K562 (cell line): ENCODE results near the gene CASKIN1. TPM values are rescaled to one million over a fixed set of nuclear protein-coding genes. Genes with fewer than 3 reads are reported as not detected.

Experiments used
- ATAC-seq: fragments of 200-7000 bp; cut with Tn5 transposase; 3 replicates; pipeline ENCODE4 v1.9.1; 2020; ENCODE audit warnings: moderate library complexity
- BruUV-seq: library from RNA; stranded (reverse); fragments of 400-500 nt; replicated peaks from 2 replicates; lab custom pipeline; 2021; lab: Mats Ljungman, UMichigan
- CTCF ChIA-PET: fragments of 300-600 bp; formaldehyde crosslinking; extraction: SDS; loops from one replicate; lab custom pipeline; 2021; ENCODE audit warnings: low intra/inter-chr PET ratio; lab: Yijun Ruan, JAX
- POLR2A ChIA-PET: fragments of 300-600, 350-650 bp; sonication (Branson Sonifier 250); formaldehyde crosslinking; extraction: SDS; loops from one replicate; lab custom pipeline; 2021; ENCODE audit warnings: antibody characterized with exemption, inconsistent platforms; lab: Yijun Ruan, JAX
- DNase-seq, 4 experiments: peaks; one replicate each; pipeline versions ENCODE4 v3.0.0 to v3.0.0-alpha.2; 2011 to 2018; ENCODE audit warnings: low spot score in 3 of 4, mixed read lengths in 3 of 4; ENCODE audit errors: extremely low read depth in 1 of 4
- FAIRE-seq: peaks from 2 replicates; lab custom pipeline; 2011; peaks lifted over from hg19 to GRCh38; lab: Jason Lieb, UNC
- H2AFZ ChIP-seq: 2 replicates; pipeline ENCODE4 v1.6.0; 2011; ENCODE audit warnings: low read depth, low read length, control low read depth, inconsistent platforms
- H3K27ac ChIP-seq: fragments of 200-600 bp; 3 replicates; pipeline ENCODE4 v1.8.0; 2011; ENCODE audit warnings: low read depth, mild to moderate bottlenecking, control low read depth, inconsistent platforms, low read length, moderate library complexity, mixed read lengths; ENCODE audit errors: extremely low read depth
- H3K27me3 ChIP-seq, 2 experiments: fragments of 300-600 bp in 1 of 2; 2 replicates in 1 of 2; 3 replicates in 1 of 2; pipeline versions ENCODE4 v1.6.0 to v1.8.0; 2011; ENCODE audit warnings: inconsistent platforms in 2 of 2, low read length in 2 of 2, mild to moderate bottlenecking in 1 of 2, mixed read lengths in 1 of 2, moderate library complexity in 1 of 2; ENCODE audit not compliant: control insufficient read depth in 2 of 2, insufficient read depth in 2 of 2
- H3K36me3 ChIP-seq: fragments of 300-600 bp; 3 replicates; pipeline ENCODE4 v1.8.0; 2011; ENCODE audit warnings: mild to moderate bottlenecking, low read length, inconsistent platforms; ENCODE audit not compliant: control insufficient read depth, insufficient read depth
- H3K4me1 ChIP-seq, 2 experiments: fragments of 200-600 bp in 1 of 2; replicated peaks in 1 of 2; 2 replicates in 1 of 2; 3 replicates in 1 of 2; pipeline versions ENCODE4 v1.5.1 to v1.8.0; 2011; ENCODE audit warnings: inconsistent platforms in 2 of 2, low read length in 2 of 2, mild to moderate bottlenecking in 1 of 2, mixed read lengths in 1 of 2, moderate library complexity in 1 of 2; ENCODE audit not compliant: control insufficient read depth in 2 of 2, insufficient read depth in 2 of 2
- H3K4me2 ChIP-seq: 2 replicates; pipeline ENCODE4 v1.6.1; 2011; ENCODE audit warnings: low read length, control low read depth, inconsistent platforms, mixed read lengths; ENCODE audit not compliant: insufficient read depth
- H3K4me3 ChIP-seq: fragments of 200-600 bp; sonication (generic), shearing (Covaris generic); 2 replicates; pipeline ENCODE4 v1.5.1; 2016; ENCODE audit warnings: control low read depth, inconsistent platforms
- H3K79me2 ChIP-seq: fragments of 200-600 bp; 3 replicates; pipeline ENCODE4 v1.8.0; 2011; ENCODE audit warnings: low read length, inconsistent platforms; ENCODE audit not compliant: control insufficient read depth, insufficient read depth
- H3K9ac ChIP-seq, 2 experiments: 2 replicates each; pipeline versions ENCODE4 v1.6.0 to v1.6.1; 2011; ENCODE audit warnings: low read depth in 2 of 2, low read length in 2 of 2, control low read depth in 1 of 2, inconsistent platforms in 1 of 2, mild to moderate bottlenecking in 1 of 2, mixed read lengths in 1 of 2; ENCODE audit not compliant: insufficient read depth in 1 of 2
- H3K9me1 ChIP-seq: one replicate; pipeline ENCODE4 v1.6.0; 2011; ENCODE audit warnings: inconsistent platforms, mild to moderate bottlenecking, low read length, moderate library complexity; ENCODE audit not compliant: control insufficient read depth, insufficient read depth
- H3K9me3 ChIP-seq: replicated peaks from 2 replicates; pipeline ENCODE4 v1.5.1; 2011; ENCODE audit warnings: low read depth, low read length, inconsistent platforms; ENCODE audit not compliant: control insufficient read depth, insufficient read depth
- H4K20me1 ChIP-seq: replicated peaks from 2 replicates; pipeline ENCODE4 v1.6.1; 2011; ENCODE audit warnings: low read length, inconsistent platforms, mixed read lengths; ENCODE audit not compliant: control insufficient read depth, insufficient read depth
- ARNT ChIP-seq, 2 experiments: fragments of 450-650 bp; IDR thresholded peaks; 2 replicates each; pipeline ENCODE4 v1.6.1; 2016; ENCODE audit warnings: mild to moderate bottlenecking in 1 of 2
- CREBBP ChIP-seq: IDR thresholded peaks from one replicate; pipeline ENCODE4 v1.6.1; 2012; ENCODE audit warnings: low read depth, mild to moderate bottlenecking, control low read depth, inconsistent platforms, low read length
- EP400 ChIP-seq: fragments of 450-650 bp; IDR thresholded peaks from 2 replicates; pipeline ENCODE4 v1.6.1; 2017; ENCODE audit warnings: antibody characterized with exemption, mild to moderate bottlenecking, moderate library complexity
- STAG1 ChIP-seq: sonication (generic); formaldehyde crosslinking; IDR thresholded peaks from 2 replicates; pipeline ENCODE4 v1.5.0; 2020; ENCODE audit warnings: missing genetic modification reagents, borderline replicate concordance
- SUPT5H ChIP-seq: fragments of 450-650 bp; IDR thresholded peaks from 2 replicates; pipeline ENCODE4 v1.6.1; 2016
- ZKSCAN8 ChIP-seq: fragments of 200-800 bp; sonication (Bioruptor generic); IDR thresholded peaks from 2 replicates; pipeline ENCODE4 v1.6.1; 2016; ENCODE audit warnings: missing genetic modification characterization, missing compliant biosample characterization
- ZNF584 ChIP-seq: fragments of 200-800 bp; sonication (Bioruptor generic); IDR thresholded peaks from 2 replicates; pipeline ENCODE4 v1.6.1; 2016; ENCODE audit warnings: low read depth, mild to moderate bottlenecking, missing genetic modification characterization, missing compliant biosample characterization
- ZNF764 ChIP-seq: fragments of 250-450 bp; sonication (Bioruptor Pico); IDR thresholded peaks from 2 replicates; pipeline ENCODE4 v1.4.0; 2020; ENCODE audit warnings: low read depth, mild to moderate bottlenecking, moderate library complexity
- WGBS: fragments of 100-300 bp; shearing (Covaris generic); methylation state at CpG from one replicate; pipeline ENCODE4 v1.1.6; 2016; ENCODE audit warnings: low coverage, mixed read lengths; ENCODE audit not compliant: insufficient coverage; ENCODE audit errors: missing lambda C conversion rate; 5-methylcytosine and 5-hydroxymethylcytosine counted together
- in situ Hi-C: fragments of 300-500 bp; cut with MboI; formaldehyde crosslinking; loops from 4 replicates; pipeline ENCODE4 v1.15.0; 2018; ENCODE audit warnings: inconsistent platforms, mixed read lengths
- intact Hi-C: fragments of 100-400 bp; cut with micrococcal nuclease; formaldehyde crosslinking; loops from 2 replicates; pipeline ENCODE4 v1.14.2; 2022
- polyA plus RNA-seq, 8 experiments: library from polyadenylated mRNA; depleted of rRNA in 4 of 8; stranded (reverse) in 5 of 8; unstranded in 3 of 8; fragments of >200 nt; fragmentation: Nextera tagmentation in 2 of 8; fragmentation: Illumina TruSeq in 1 of 8; extraction: Ambion mirVana in 2 of 8; extraction: Trizol in 1 of 8; gene quantifications; 2 replicates each; pipeline versions ENCODE4 v1.2.1 to v1.2.3, GENCODE V29; 2011 to 2014; ENCODE audit warnings: inconsistent platforms in 1 of 8, missing spikeins in 1 of 8
- total RNA-seq, 7 experiments: library from RNA; depleted of rRNA in 6 of 7; stranded (reverse); fragments of >200 nt in 6 of 7; fragmentation: Illumina TruSeq in 2 of 7; extraction: Trizol in 2 of 7; gene quantifications; 2 replicates each; pipeline versions ENCODE4 v1.2.1 to v1.2.3, GENCODE V29; 2011 to 2021; ENCODE audit warnings: low replicate concordance in 1 of 7
- TF ChIP-seq, protein P1 (sequence below): fragments of 250-450 bp; sonication (Bioruptor Pico); IDR thresholded peaks from 2 replicates; pipeline ENCODE4 v1.4.0; 2020; ENCODE audit warnings: borderline replicate concordance
- TF ChIP-seq, protein P2 (sequence below): IDR thresholded peaks from 3 replicates; pipeline ENCODE4 v1.6.1; 2011; ENCODE audit warnings: borderline replicate concordance, mild to moderate bottlenecking; ENCODE audit not compliant: insufficient read length, insufficient read depth
- TF ChIP-seq, protein P3 (sequence below): fragments of 450-650 bp; formaldehyde crosslinking; IDR thresholded peaks from 2 replicates; pipeline ENCODE4 v1.4.0; 2022; ENCODE audit warnings: mild to moderate bottlenecking, moderate library complexity

The CASKIN1 gene
- total and polyA plus RNA-seq, 9 of the 15 experiments (the other 6 are each of a cell fraction or from before 2014, with no cell fraction given) = 0.15 to 4.5 (median 1.5) TPM; not detected in 2

DNA sequence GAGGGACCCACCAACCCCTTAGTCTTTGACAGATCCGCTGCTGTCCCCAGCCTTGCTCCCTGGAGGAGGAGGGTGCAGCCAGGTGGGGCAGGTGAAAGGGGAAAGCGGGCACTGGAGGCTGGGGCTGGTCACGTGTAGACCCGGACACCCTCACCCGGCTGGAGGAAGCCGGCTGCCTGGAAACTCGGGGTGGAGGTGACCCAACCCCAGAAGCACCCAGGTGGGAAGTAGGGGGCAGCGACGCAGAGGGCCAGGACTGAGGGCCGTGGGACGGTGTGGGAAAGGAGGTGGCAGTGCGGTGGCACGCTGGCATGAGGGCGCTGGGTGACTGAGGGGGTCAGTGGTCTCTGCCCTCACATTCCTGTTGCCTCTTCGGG is 38.2 kb downstream of the CASKIN1 start:
- no peak overlapping the region for H3K4me2 ChIP-seq
- peaks cover 51% of the 10 kb centered on the region for H3K36me3 ChIP-seq
- H3K9me1 ChIP-seq = peaks cover 6% of the 10 kb centered on the region
- POLR2A ChIA-PET = interaction anchor here (0.6 to 0.7 kb wide), 2 partner anchors 10 to 69 kb away, joined by 3 read pairs; no protein-coding TSS in a partner anchor
- ATAC-seq = no peak
- H3K9ac ChIP-seq = peak overlapping the region in 1 of 2 experiments; percentile 99; a peak in 2 of 4 replicates
- H2AFZ ChIP-seq = no peak overlapping the region
- in situ Hi-C loops (no loop called here), intact Hi-C loops (no loop called here)
- no TSS peak for BruUV-seq
- peaks cover under 1% of the 10 kb centered on the region for H3K9me3 ChIP-seq
- no peak for DNase-seq
- H3K4me1 ChIP-seq = peaks cover 8 to 63% of the 10 kb centered on the region in 2 experiments; a peak in 4 of 5 replicates
- 96% methylated on average over 12 of the region's 15 CpGs for WGBS
- FAIRE-seq = no peak
- CTCF ChIA-PET = no interaction called here
- no peak overlapping the region for H3K4me3 ChIP-seq
- H3K27ac ChIP-seq = no peak overlapping the region; the same call in 2 of the 3 replicates
- TF ChIP-seq ARNT (IDR thresholded peaks at IDR 0.05) = no peak
- TF ChIP-seq, protein P1, sequence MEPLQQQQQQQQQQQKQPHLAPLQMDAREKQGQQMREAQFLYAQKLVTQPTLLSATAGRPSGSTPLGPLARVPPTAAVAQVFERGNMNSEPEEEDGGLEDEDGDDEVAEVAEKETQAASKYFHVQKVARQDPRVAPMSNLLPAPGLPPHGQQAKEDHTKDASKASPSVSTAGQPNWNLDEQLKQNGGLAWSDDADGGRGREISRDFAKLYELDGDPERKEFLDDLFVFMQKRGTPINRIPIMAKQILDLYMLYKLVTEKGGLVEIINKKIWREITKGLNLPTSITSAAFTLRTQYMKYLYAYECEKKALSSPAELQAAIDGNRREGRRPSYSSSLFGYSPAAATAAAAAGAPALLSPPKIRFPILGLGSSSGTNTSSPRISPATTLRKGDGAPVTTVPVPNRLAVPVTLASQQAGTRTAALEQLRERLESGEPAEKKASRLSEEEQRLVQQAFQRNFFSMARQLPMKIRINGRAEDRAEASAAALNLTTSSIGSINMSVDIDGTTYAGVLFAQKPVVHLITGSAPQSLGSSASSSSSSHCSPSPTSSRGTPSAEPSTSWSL = no peak
- TF ChIP-seq, protein P2, sequence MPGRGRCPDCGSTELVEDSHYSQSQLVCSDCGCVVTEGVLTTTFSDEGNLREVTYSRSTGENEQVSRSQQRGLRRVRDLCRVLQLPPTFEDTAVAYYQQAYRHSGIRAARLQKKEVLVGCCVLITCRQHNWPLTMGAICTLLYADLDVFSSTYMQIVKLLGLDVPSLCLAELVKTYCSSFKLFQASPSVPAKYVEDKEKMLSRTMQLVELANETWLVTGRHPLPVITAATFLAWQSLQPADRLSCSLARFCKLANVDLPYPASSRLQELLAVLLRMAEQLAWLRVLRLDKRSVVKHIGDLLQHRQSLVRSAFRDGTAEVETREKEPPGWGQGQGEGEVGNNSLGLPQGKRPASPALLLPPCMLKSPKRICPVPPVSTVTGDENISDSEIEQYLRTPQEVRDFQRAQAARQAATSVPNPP = no peak
- TF ChIP-seq, protein P3, sequence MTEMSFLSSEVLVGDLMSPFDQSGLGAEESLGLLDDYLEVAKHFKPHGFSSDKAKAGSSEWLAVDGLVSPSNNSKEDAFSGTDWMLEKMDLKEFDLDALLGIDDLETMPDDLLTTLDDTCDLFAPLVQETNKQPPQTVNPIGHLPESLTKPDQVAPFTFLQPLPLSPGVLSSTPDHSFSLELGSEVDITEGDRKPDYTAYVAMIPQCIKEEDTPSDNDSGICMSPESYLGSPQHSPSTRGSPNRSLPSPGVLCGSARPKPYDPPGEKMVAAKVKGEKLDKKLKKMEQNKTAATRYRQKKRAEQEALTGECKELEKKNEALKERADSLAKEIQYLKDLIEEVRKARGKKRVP (CRISPR knock-in tag) = no peak
- no peak for TF ChIP-seq ZNF584 (CRISPR knock-in tag)
- TF ChIP-seq ZKSCAN8 = no peak
- TF ChIP-seq CREBBP = no peak
- TF ChIP-seq STAG1 (CRISPR knock-in tag) = no peak
- no peak for TF ChIP-seq SUPT5H
- TF ChIP-seq EP400 = no peak
- no peak for TF ChIP-seq ZNF764 (CRISPR knock-in tag)
- no peaks in the 10 kb centered on the region for H3K27me3 ChIP-seq
- peaks cover 93% of the 10 kb centered on the region for H3K79me2 ChIP-seq
- H4K20me1 ChIP-seq = peaks cover 31% of the 10 kb centered on the region; the same call in 1 of the 2 replicates
